ENCODE results near the gene CEP83.

Gene CEP83

GRCh38 chr12:94495445-94496115 lies 35.9 kb upstream of the CEP83 start:
- H3K4me3 ChIP-seq (ENCODE audit: low read length) = no peak overlapping the region
- no peak overlapping the region for H3K27ac ChIP-seq (ENCODE audit: low read length)
- H3K27me3 ChIP-seq (ENCODE audit: low read depth, low read length) = no peaks in the 10 kb centered on the region
- no peaks in the 10 kb centered on the region for H3K36me3 ChIP-seq (replicated peaks; ENCODE audit: low read depth, low read length)
- H3K9me3 ChIP-seq (ENCODE audit: insufficient read depth, low read length) = 0 out of 2 replicates have a peak, but pooled peaks cover 9% of the 10 kb centered on the region
- no peak overlapping the region for H3K9ac ChIP-seq (ENCODE audit: low read length)
- H3K4me1 ChIP-seq (ENCODE audit: low read length) = no peaks in the 10 kb centered on the region
- TF ChIP-seq CTCF (IDR thresholded peaks at IDR 0.05; ENCODE audit: low read depth, low read length) (no peak), EZH2phosphoT487 (IDR thresholded peaks at IDR 0.05; ENCODE audit: low read depth) (no peak)
- no peaks in the 10 kb centered on the region for H4K20me1 ChIP-seq (ENCODE audit: insufficient read depth, low read length)
- H2AFZ ChIP-seq (ENCODE audit: low read depth, low read length) = no peak overlapping the region
- H3K4me2 ChIP-seq (ENCODE audit: low read length) = no peak overlapping the region
- no peaks in the 10 kb centered on the region for H3K79me2 ChIP-seq (ENCODE audit: low read length)

GRCh38 chr12:94491489-94491888 lies 31.8 kb upstream of the CEP83 start:
- no peaks in the 10 kb centered on the region for H4K20me1 ChIP-seq (ENCODE audit: insufficient read depth, low read length)
- H2AFZ ChIP-seq (ENCODE audit: low read depth, low read length) = no peak overlapping the region
- no peak overlapping the region for H3K4me3 ChIP-seq (ENCODE audit: low read length)
- no peak overlapping the region for H3K4me2 ChIP-seq (ENCODE audit: low read length)
- peaks cover 12% of the 10 kb centered on the region for H3K4me1 ChIP-seq (ENCODE audit: low read length)
- no peak overlapping the region for H3K27ac ChIP-seq (ENCODE audit: low read length)
- H3K79me2 ChIP-seq (ENCODE audit: low read length) = no peaks in the 10 kb centered on the region
- TF ChIP-seq EZH2phosphoT487 (IDR thresholded peaks at IDR 0.05; ENCODE audit: low read depth) (no peak), CTCF (IDR thresholded peaks at IDR 0.05; ENCODE audit: low read depth, low read length) (no peak)
- H3K9me3 ChIP-seq (ENCODE audit: insufficient read depth, low read length) = no peaks in the 10 kb centered on the region
- H3K27me3 ChIP-seq (ENCODE audit: low read depth, low read length) = no peaks in the 10 kb centered on the region
- H3K9ac ChIP-seq (ENCODE audit: low read length) = no peak overlapping the region
- no peaks in the 10 kb centered on the region for H3K36me3 ChIP-seq (replicated peaks; ENCODE audit: low read depth, low read length)

GRCh38 chr12:94488463-94488862 lies 28.8 kb upstream of the CEP83 start:
- no peak overlapping the region for H3K27ac ChIP-seq (ENCODE audit: low read length)
- no peaks in the 10 kb centered on the region for H3K27me3 ChIP-seq (ENCODE audit: low read depth, low read length)
- H3K79me2 ChIP-seq (ENCODE audit: low read length) = no peaks in the 10 kb centered on the region
- H3K4me2 ChIP-seq (ENCODE audit: low read length) = peak overlapping the region; percentile 29
- no peaks in the 10 kb centered on the region for H3K36me3 ChIP-seq (replicated peaks; ENCODE audit: low read depth, low read length)
- H2AFZ ChIP-seq (ENCODE audit: low read depth, low read length) = no peak overlapping the region
- H3K9me3 ChIP-seq (ENCODE audit: insufficient read depth, low read length) = no peaks in the 10 kb centered on the region
- no peaks in the 10 kb centered on the region for H4K20me1 ChIP-seq (ENCODE audit: insufficient read depth, low read length)
- H3K4me3 ChIP-seq (ENCODE audit: low read length) = no peak overlapping the region
- TF ChIP-seq CTCF (IDR thresholded peaks at IDR 0.05; ENCODE audit: low read depth, low read length) = no peak
- no peak for TF ChIP-seq EZH2phosphoT487 (IDR thresholded peaks at IDR 0.05; ENCODE audit: low read depth)
- H3K4me1 ChIP-seq (ENCODE audit: low read length) = peaks cover 12% of the 10 kb centered on the region
- no peak overlapping the region for H3K9ac ChIP-seq (ENCODE audit: low read length)

GRCh38 chr12:94481734-94482133 lies 22.1 kb upstream of the CEP83 start:
- Histone ChIP-seq H3K79me2 (ENCODE audit: low read length) (no peaks in the 10 kb centered on the region), H3K4me2 (ENCODE audit: low read length) (no peak overlapping the region), H3K4me1 (ENCODE audit: low read length) (no peaks in the 10 kb centered on the region), H3K9ac (ENCODE audit: low read length) (no peak overlapping the region), H3K4me3 (ENCODE audit: low read length) (no peak overlapping the region), H3K27me3 (ENCODE audit: low read depth, low read length) (no peaks in the 10 kb centered on the region), H2AFZ (ENCODE audit: low read depth, low read length) (no peak overlapping the region), H3K27ac (ENCODE audit: low read length) (no peak overlapping the region), H4K20me1 (ENCODE audit: insufficient read depth, low read length) (no peaks in the 10 kb centered on the region), H3K36me3 (replicated peaks; ENCODE audit: low read depth, low read length) (no peaks in the 10 kb centered on the region), H3K9me3 (ENCODE audit: insufficient read depth, low read length) (no peaks in the 10 kb centered on the region)
- TF ChIP-seq EZH2phosphoT487 (IDR thresholded peaks at IDR 0.05; ENCODE audit: low read depth) (no peak), CTCF (IDR thresholded peaks at IDR 0.05; ENCODE audit: low read depth, low read length) (no peak)
